K562 (cell line): Measurements from ENCODE around the gene CABP4. TPM values are rescaled to one million over a fixed set of nuclear protein-coding genes. Genes with fewer than 3 reads are reported as not detected.
A peak's percentile ranks its signal among the peaks of the same experiment; 100 is the strongest.

ENCODE experiments used
- CHD4 ChIP-seq: fragments of 200-600 bp; sonication (generic); IDR thresholded peaks from 3 replicates; pipeline ENCODE4 v1.6.1; 2012; ENCODE audit warnings: low read depth, mild to moderate bottlenecking, mixed read lengths, low read length, inconsistent platforms; ENCODE audit not compliant: insufficient read depth, insufficient replicate concordance, poor library complexity, severe bottlenecking
- GATA2 ChIP-seq: sonication (generic); formaldehyde crosslinking; IDR thresholded peaks from 2 replicates; pipeline ENCODE4 v1.4.0; 2020; ENCODE audit warnings: mild to moderate bottlenecking, missing genetic modification reagents
- JUNB ChIP-seq: fragments of 450-650 bp; formaldehyde crosslinking; conservative IDR thresholded peaks from 2 replicates; pipeline ENCODE4 v1.4.0; 2020; ENCODE audit warnings: mild to moderate bottlenecking
- NCOR1 ChIP-seq: fragments of 450-650 bp; IDR thresholded peaks from 2 replicates; pipeline ENCODE4 v1.6.1; 2016; ENCODE audit warnings: mild to moderate bottlenecking, moderate library complexity
- NONO ChIP-seq, 2 experiments: fragments of 200-400 bp in 1 of 2; fragments of 450-650 bp in 1 of 2; formaldehyde crosslinking in 1 of 2; IDR thresholded peaks; 2 replicates each; pipeline ENCODE4 v1.6.1; 2017; ENCODE audit warnings: low read depth in 2 of 2, mild to moderate bottlenecking in 2 of 2, moderate library complexity in 2 of 2, low read length in 1 of 2
- PCBP1 ChIP-seq: fragments of 200-400 bp; formaldehyde crosslinking; IDR thresholded peaks from 2 replicates; pipeline ENCODE4 v1.6.1; 2018; ENCODE audit warnings: mild to moderate bottlenecking, low read depth, low read length; ENCODE audit not compliant: poor library complexity, severe bottlenecking
- PCBP2 ChIP-seq: fragments of 200-400 bp; formaldehyde crosslinking; IDR thresholded peaks from 2 replicates; pipeline ENCODE4 v1.6.1; 2018; ENCODE audit warnings: low read length, low read depth, mild to moderate bottlenecking, moderate library complexity; ENCODE audit not compliant: poor library complexity, severe bottlenecking
- RCOR1 ChIP-seq, 2 experiments: IDR thresholded peaks; 2 replicates each; pipeline ENCODE4 v1.6.1; 2012; ENCODE audit warnings: low read depth in 2 of 2, low read length in 2 of 2, borderline replicate concordance in 1 of 2, improper control_type of control experiment in 1 of 2
- SIN3B ChIP-seq: fragments of 450-650 bp; IDR thresholded peaks from 2 replicates; pipeline ENCODE4 v1.6.1; 2017; ENCODE audit warnings: low read depth, mild to moderate bottlenecking, moderate library complexity
- SMARCE1 ChIP-seq: fragments of 450-650 bp; IDR thresholded peaks from 2 replicates; pipeline ENCODE4 v1.7.1; 2016; ENCODE audit warnings: mild to moderate bottlenecking
- TARDBP ChIP-seq: fragments of 450-650 bp; IDR thresholded peaks from 2 replicates; pipeline ENCODE4 v1.6.1; 2016
- TEAD2 ChIP-seq: fragments of 450-650 bp; IDR thresholded peaks from 2 replicates; pipeline ENCODE4 v1.6.1; 2016; ENCODE audit warnings: missing genetic modification characterization, control low read depth, missing compliant biosample characterization
- XRCC5 ChIP-seq: fragments of 200-400 bp; formaldehyde crosslinking; IDR thresholded peaks from 2 replicates; pipeline ENCODE4 v1.6.1; 2017; ENCODE audit warnings: low read depth, mild to moderate bottlenecking, low read length
- YBX1 ChIP-seq: fragments of 450-650 bp; IDR thresholded peaks from 2 replicates; pipeline ENCODE4 v1.7.1; 2016; ENCODE audit warnings: mild to moderate bottlenecking
- ZC3H11A ChIP-seq: IDR thresholded peaks from 2 replicates; pipeline ENCODE4 v1.6.1; 2012; ENCODE audit warnings: low read depth, low read length, improper control_type of control experiment
- ZNF165 ChIP-seq: fragments of 250-450 bp; sonication (Bioruptor Pico); IDR thresholded peaks from 2 replicates; pipeline ENCODE4 v1.4.0; 2020; ENCODE audit warnings: borderline replicate concordance
- ZNF384 ChIP-seq: IDR thresholded peaks from 2 replicates; pipeline ENCODE4 v1.6.1; 2012; ENCODE audit warnings: low read depth, low read length, improper control_type of control experiment
- polyA plus RNA-seq, 8 experiments: library from polyadenylated mRNA; depleted of rRNA in 4 of 8; stranded (reverse) in 5 of 8; unstranded in 3 of 8; fragments of >200 nt; fragmentation: Nextera tagmentation in 2 of 8; fragmentation: Illumina TruSeq in 1 of 8; extraction: Ambion mirVana in 2 of 8; extraction: Trizol in 1 of 8; gene quantifications; 2 replicates each; pipeline versions ENCODE4 v1.2.1 to v1.2.3, GENCODE V29; 2011 to 2014; ENCODE audit warnings: inconsistent platforms in 1 of 8, missing spikeins in 1 of 8
- total RNA-seq, 7 experiments: library from RNA; depleted of rRNA in 6 of 7; stranded (reverse); fragments of >200 nt in 6 of 7; fragmentation: Illumina TruSeq in 2 of 7; extraction: Trizol in 2 of 7; gene quantifications; 2 replicates each; pipeline versions ENCODE4 v1.2.1 to v1.2.3, GENCODE V29; 2011 to 2021; ENCODE audit warnings: low replicate concordance in 1 of 7
- TF ChIP-seq, protein P1 (sequence below): conservative IDR thresholded peaks from 2 replicates; pipeline ENCODE4 v1.6.1; 2011; ENCODE audit warnings: low read depth, mild to moderate bottlenecking, low read length; ENCODE audit not compliant: control insufficient read depth
- TF ChIP-seq, protein P2 (sequence below), 2 experiments: fragments of 250-450 bp in 1 of 2; fragments of 450-650 bp in 1 of 2; sonication (Bioruptor Pico) in 1 of 2; IDR thresholded peaks; 2 replicates each; pipeline versions ENCODE4 v1.6.1 to v1.8.0; 2016 to 2021; ENCODE audit warnings: mild to moderate bottlenecking in 2 of 2, moderate library complexity in 2 of 2, missing compliant biosample characterization in 1 of 2, missing genetic modification characterization in 1 of 2
- TF ChIP-seq, protein P3 (sequence below): sonication (generic); formaldehyde crosslinking; IDR thresholded peaks from 2 replicates; pipeline ENCODE4 v1.8.1; 2023; ENCODE audit warnings: mild to moderate bottlenecking, missing genetic modification reagents, moderate library complexity
- TF ChIP-seq, protein P4 (sequence below): sonication (generic); formaldehyde crosslinking; IDR thresholded peaks from 2 replicates; pipeline ENCODE4 v1.4.0; 2020; ENCODE audit warnings: mild to moderate bottlenecking, missing genetic modification reagents

The CABP4 gene
- total and polyA plus RNA-seq, 9 of the 15 experiments (the other 6 are each of a cell fraction or from before 2014, with no cell fraction given): 0.11 TPM; not detected in 8

DNA sequence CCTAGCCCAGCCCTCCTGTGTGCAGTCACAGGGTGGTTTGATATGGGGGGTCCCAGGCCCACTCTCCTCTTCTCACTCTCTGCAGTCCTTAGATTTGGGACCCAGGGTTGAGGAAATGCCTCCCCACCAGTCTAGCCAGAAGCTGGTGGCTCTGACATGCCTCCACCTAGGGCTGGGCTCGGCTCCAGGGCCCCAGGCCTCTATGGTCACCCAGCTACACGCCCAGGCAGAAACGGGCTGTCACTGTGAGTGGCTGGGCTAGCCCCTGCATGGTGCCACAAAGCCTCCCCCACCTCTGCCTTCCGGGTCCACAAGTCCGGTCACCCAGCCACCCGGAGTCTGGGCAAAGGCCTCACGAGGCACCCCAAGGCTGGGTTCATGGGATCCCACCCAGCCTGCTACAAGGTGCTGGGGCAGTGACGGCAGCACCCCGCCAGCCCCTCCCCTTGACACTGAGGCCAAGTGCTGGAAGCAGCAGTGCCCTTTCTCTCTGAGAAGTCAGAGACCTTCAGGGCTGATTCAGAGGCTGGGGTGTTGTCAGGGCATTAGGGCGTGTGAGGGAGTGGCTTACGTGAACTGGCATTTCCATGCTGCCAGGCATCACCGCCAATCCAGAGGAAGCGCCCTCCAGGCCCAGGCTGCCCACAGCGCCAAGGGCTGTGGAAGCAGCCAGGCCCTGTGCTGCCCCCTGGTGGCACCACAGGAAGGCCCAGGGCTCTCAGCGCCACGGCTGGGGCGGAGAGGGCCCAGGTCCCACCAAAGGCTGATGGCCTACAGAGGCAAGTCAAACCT is 50.6 kb downstream of the CABP4 start (continued):
- TF ChIP-seq, protein P1, sequence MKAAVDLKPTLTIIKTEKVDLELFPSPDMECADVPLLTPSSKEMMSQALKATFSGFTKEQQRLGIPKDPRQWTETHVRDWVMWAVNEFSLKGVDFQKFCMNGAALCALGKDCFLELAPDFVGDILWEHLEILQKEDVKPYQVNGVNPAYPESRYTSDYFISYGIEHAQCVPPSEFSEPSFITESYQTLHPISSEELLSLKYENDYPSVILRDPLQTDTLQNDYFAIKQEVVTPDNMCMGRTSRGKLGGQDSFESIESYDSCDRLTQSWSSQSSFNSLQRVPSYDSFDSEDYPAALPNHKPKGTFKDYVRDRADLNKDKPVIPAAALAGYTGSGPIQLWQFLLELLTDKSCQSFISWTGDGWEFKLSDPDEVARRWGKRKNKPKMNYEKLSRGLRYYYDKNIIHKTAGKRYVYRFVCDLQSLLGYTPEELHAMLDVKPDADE: no peak
- TF ChIP-seq TEAD2: no peak
- TF ChIP-seq, protein P2, sequence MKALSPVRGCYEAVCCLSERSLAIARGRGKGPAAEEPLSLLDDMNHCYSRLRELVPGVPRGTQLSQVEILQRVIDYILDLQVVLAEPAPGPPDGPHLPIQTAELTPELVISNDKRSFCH (CRISPR knock-in tag; IDR thresholded peaks at IDR 0.05): no peak
- TF ChIP-seq, protein P2 (tag; IDR thresholded peaks at IDR 0.05): no peak
- no peak for TF ChIP-seq ZNF384
- TF ChIP-seq CHD4: peak; percentile 68
- no peak for TF ChIP-seq PCBP2
- TF ChIP-seq, protein P3, sequence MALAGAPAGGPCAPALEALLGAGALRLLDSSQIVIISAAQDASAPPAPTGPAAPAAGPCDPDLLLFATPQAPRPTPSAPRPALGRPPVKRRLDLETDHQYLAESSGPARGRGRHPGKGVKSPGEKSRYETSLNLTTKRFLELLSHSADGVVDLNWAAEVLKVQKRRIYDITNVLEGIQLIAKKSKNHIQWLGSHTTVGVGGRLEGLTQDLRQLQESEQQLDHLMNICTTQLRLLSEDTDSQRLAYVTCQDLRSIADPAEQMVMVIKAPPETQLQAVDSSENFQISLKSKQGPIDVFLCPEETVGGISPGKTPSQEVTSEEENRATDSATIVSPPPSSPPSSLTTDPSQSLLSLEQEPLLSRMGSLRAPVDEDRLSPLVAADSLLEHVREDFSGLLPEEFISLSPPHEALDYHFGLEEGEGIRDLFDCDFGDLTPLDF (CRISPR knock-in tag): 0 out of 2 replicates have a peak, but pooled peaks have one; percentile 37
- no peak for TF ChIP-seq TARDBP
- TF ChIP-seq YBX1: no peak
- TF ChIP-seq ZC3H11A: no peak
- no peak for TF ChIP-seq JUNB (CRISPR knock-in tag)
- peak in 1 of 2 experiments; percentile 30; a peak in 1 of 4 replicates for TF ChIP-seq RCOR1 (IDR thresholded peaks at IDR 0.05; ENCODE audit: borderline replicate concordance in 1 of 2, low read depth in 2 of 2, low read length in 2 of 2)
- no peak for TF ChIP-seq NCOR1
- TF ChIP-seq GATA2 (CRISPR knock-in tag): no peak
- no peak for TF ChIP-seq ZNF165 (CRISPR knock-in tag)
- no peak for TF ChIP-seq SMARCE1
- peak; percentile 91; the same call in 1 of the 2 replicates for TF ChIP-seq XRCC5
- TF ChIP-seq SIN3B: no peak
- peak in 1 of 2 experiments; percentile 40; a peak in 1 of 4 replicates for TF ChIP-seq NONO (IDR thresholded peaks at IDR 0.05; ENCODE audit: low read depth in 2 of 2, low read length in 1 of 2)
- no peak for TF ChIP-seq PCBP1
- TF ChIP-seq, protein P4, sequence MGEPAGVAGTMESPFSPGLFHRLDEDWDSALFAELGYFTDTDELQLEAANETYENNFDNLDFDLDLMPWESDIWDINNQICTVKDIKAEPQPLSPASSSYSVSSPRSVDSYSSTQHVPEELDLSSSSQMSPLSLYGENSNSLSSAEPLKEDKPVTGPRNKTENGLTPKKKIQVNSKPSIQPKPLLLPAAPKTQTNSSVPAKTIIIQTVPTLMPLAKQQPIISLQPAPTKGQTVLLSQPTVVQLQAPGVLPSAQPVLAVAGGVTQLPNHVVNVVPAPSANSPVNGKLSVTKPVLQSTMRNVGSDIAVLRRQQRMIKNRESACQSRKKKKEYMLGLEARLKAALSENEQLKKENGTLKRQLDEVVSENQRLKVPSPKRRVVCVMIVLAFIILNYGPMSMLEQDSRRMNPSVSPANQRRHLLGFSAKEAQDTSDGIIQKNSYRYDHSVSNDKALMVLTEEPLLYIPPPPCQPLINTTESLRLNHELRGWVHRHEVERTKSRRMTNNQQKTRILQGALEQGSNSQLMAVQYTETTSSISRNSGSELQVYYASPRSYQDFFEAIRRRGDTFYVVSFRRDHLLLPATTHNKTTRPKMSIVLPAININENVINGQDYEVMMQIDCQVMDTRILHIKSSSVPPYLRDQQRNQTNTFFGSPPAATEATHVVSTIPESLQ: peak; percentile 57; the same call in 1 of the 2 replicates
